GM21515 (cell line): ENCODE data around the gene MRPS6.

ENCODE experiments used
- ATAC-seq: cut with Tn5 transposase; IDR thresholded peaks from one replicate; pipeline ENCODE4 v1.9.1; 2021; ENCODE audit not compliant: unreplicated experiment

MRPS6 gene

DNA sequence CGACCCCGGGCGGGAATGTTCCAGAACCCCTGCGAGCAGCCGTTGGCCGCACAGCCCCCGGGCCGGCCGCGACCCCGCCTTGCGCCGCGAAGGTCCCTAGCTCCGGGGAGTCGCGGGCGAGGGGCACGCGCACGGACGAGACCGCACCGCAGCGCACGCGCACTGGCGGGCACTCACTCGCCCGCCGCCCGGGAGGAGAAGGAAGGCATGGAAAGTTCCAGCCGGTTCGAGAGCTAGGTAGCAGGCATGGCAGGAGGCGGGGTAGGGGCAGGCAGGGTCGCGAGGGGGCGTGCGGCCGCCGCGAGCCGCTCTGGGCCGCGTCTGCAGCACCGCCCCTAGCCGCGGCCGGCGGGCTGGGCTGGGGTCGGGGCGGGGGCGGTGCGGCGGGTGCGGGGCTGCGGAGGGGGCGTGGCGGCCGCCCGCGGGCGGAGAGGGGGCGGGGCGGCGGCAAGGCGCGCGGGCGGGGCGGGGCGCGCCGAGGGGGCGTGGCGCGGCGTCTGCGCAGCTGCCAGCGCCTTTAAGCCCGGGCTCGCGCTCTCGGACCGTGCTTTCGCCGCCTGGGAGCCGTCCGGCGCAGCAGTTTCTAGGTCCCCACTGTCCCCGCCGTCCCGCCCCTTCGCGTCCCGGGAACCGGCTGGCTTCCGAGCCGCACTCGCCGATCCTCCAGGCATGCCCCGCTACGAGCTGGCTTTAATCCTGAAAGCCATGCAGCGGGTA lies at the start of gene MRPS6, which contains the start of gene SLC5A3:
TSS of gene MRPS6 (plus strand) at position 547 of the 717 bp plus-strand sequence. CDS start at position 670, 123 bp downstream.
TSS of gene SLC5A3 (plus strand) at position 547 of the 717 bp plus-strand sequence. CDS start 21,621 bp downstream, outside the sequence.
- ATAC-seq, result peak; percentile 69

DNA sequence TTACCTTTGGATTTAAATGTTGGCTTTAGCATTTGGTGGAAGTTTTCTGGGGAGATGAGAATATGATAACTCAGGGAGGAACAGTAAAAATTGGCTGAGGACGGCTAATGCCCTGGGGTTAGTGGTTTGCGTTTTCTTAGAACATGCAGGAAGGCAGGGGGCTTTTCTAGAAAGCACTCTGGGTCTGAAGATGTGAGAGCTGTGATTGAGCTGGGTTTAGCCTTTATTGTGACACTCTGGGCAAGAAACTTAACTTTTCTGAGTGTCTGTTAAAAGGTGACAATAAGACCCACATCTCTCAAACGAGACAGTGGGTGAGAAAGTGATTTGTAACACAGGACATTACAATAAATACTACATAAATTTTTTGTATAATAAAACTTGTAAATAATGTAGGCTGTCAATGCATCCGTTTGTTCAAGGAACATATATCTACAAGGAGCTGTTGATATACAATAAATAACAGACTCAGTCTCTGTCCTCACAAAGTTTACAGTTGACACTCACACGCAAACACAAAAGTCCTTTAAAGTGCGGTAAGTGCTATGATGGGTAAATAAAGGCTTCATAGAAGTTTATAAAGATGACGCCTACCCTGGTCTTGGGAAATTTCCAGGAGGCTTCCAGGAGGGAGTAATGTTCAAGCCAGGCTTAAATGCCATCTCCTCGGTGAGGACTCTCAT lies 49.5 kb upstream of the MRPS6 start:
- no peak for ATAC-seq

DNA sequence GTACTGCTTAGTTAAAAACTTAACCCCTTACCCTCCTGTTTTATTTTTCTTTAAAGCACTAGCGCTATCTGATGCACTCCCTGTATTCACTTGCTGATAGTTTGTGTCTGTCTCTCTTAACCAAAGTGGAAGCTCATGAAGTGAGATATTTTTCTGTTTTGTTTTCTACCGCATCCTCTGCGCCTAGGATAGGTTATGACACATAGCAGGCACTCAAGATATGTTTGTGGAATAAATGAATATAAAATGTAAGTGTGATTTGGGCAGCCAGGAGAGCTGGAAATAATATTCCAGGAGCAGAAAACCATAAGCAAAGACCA lies 49.0 kb upstream of the MRPS6 start:
- no peak for ATAC-seq

DNA sequence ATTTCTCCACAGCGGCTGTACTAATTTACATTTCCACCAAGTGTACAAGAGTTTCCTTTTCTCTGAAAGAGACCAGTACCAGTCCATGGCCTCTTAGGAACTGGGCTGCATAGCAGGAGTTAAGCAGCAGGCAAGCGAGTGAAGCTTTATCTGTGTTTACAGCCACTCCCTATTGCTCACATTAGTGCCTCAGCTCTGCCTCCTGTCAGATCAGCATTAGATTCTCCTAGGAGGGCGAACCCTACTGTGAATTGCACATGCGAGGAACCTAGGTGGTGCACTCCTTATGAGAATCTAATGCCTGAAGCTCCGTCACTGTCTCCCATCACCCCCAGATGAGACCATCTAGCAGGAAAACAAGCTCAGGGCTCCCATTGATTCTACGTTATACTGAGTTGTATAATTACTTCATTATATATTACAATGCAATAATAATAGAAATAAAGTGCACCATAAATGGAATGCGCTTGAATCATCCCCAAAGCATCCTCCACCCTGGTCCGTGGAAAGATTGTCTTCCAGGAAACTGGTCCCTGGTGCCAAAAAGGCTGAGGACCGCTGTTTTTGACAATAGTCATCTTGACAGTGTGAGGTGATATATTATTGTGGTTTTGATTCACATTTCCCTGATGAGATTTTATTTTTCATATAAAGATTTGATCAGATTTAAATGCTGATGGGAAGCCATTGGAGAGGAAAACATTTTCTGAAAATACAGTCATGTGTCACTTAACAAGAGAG lies 45.5 kb upstream of the MRPS6 start:
- ATAC-seq, result no peak

DNA sequence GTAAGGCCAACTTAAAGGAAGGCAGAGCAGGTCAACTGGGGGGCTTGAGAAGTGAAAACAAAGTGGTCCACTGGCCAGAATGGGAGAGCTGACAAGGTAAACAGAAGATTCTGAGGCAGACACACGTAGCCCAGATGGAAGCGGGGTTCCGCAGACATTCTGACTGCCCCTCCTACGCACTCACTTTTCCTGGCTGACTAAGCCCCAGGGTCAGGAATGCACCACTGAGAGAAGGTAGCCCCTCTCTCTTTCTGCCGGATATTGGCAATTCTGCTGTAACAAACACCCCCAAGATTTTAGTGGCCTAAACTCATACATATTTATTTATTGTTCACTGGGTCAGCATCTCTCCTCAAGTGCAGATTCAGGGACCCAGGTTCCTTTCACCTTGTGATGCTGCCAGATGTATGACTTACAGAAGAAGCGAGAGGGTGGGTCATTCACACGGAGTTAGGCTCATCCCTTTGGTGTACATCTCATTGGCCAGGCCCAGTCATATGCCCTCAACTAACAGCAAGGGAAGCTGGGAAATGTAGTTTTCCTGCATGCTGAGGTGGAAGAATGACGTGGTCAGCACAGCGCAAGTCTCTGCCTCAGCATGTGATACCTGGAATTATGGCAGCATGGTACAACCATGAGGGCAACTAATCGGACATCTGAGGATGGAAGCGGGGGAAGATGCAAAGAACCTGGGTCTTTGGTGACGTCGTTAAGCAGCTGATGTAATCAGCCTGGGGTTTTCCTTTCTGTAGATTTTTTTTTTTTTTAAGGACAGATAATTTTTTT lies 43.4 kb upstream of the MRPS6 start:
- peak; percentile 85 for ATAC-seq

DNA sequence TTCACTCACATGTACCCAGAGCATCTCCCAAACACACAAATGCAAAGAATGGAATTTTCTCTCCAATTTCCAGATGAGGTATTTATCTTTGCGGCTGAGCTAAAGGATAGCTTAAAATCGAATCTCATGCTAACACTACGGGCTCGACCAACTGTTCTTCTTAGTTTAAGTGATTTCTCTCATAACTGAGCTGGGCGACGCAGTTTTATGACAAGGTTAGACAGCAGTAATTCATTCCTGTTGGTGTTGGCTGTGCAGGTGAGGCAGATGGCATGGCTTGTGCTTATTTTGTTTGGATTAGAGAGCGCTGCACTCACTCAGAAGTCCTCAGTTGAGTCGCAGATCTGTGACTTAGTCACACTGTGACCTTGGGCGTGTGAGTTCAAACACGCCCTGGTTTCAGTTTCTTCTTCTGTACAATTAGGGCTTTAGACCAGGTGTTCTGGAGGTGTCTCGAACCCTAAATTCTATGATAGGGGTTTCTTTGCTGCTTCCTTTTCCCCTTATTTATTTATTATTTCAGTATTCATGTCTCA lies 41.5 kb upstream of the MRPS6 start:
- no peak for ATAC-seq

DNA sequence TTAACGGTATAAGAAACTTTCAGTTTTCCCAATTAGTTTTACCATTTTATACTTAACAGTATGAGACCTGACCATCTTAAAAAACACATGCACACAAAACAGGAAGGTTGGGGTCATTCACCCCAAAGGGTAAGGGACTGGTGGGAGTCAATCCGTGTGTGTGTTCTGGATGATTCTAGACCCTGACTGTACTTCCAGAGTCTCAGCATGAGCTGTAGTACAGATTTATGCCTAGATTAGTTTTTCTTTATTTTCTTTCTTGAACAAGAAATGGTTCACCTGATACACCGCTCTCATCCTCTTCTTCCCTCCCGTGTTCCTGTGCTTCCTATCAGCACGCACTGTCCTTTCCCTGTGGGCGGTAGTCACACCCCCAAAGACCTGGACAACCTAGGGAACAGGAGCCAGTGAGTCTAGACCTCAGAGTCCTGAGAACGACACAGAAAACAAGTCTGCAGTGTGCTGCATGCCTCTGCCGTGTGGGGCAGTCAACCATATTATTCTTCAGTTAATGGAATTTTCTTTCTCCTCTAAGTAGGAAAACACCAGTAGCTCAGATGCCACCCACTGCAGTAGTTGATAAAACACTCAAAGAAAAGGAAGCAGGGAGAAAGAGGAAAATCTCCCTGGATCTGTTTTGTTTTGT lies 38.9 kb upstream of the MRPS6 start:
- ATAC-seq, result no peak

DNA sequence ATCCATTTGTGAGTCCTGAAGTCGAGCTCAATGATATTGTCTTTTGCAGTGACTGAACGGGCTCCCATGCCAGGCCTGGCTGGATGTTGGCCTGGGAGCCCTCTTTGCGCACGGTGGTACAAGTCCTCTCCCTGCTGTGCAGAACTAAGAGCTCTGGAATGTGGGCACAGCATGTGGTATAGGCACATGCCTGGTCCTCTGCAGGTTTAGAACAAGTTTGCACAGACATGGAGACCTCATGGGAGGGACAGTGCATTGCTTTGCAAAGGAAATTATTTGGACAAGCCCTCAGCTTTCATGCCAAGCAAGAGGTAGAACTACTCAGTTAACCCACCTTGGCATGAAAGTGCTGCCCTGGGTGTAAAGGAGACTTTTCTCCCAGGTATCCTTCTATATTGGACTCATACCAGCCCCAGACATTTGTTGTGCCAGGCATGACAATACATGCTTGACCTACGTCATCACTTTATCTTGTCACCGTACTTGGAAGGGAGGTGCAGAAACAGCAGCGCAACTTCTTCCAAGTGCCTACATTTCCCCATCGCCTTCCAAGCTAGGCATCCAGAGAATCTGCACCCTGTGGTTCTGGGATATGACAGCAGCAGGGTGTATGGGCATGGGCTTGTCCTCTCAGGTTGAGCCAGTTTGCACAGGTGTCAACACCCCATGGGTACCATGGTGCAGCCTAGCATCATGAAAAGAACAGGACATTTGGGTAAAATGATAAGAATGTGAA lies 37.6 kb upstream of the MRPS6 start:
- no peak for ATAC-seq

DNA sequence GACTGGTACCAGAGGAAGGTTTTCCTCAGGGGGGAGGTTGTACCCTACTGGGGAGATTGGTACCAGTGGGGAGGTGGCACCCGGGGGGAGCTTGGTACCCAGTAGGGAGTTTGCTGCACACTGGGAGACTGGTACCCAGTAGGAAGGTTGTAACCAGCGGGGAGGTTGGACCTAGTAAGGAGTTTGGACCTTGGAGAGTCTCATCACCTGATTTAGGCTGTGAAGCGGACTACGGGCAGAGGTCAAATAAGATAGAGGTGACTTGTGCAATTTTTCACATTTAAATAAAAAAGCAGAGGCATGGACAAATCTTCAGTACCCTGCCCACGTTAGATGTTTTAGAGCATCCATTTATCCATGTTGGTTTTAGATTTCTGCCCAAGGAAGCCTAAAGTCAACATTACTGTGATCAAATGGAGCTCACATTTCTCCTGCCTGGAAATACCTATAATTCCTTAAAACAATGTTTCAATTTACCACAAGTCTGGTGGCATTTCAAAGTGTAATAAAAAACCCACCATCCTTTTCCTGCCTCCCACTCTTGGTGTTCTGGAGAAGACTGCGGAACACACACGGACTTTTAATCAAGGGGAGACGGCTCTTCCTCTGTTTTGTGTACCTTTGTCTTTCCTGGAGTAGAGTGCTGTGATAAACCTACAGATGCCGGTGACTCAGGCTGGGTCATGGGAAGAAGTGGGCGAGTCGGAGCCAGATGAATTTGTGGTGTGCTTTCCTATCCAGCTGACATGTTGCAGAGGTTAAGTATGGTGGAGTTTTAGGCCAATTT lies 36.2 kb upstream of the MRPS6 start:
- ATAC-seq, result no peak

DNA sequence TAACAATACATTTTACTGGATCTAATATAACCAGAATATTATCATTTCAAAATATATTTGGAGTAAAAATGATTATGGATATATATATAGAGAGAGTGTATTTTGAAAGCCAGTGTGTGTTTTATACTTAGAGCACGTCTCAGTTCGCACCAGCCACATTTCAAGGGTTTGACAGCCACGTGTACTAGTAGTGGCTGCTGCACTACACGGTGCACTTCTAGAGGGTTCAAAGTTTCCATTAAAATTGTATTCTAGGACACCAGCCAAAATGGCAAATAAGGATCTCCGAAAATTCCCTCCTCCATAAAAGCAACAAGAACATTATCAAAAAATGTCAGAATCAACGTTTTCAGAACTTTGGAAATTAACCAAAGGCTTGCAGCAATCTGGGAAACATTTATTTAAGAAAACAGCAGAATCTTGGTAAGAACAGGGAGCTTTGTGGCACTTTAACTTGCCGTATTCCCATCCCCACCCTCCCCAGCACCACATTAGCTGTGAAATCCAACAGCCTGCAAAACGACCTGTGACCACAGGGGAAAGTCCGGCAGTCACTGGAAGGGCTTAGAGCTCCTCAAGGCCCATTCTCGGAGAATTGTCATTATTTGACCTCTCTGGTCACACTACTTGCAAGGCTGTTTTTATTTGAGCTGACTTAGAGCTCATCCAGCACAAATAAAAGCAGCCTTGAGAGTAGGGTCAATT lies 33.5 kb upstream of the MRPS6 start:
- no peak for ATAC-seq

DNA sequence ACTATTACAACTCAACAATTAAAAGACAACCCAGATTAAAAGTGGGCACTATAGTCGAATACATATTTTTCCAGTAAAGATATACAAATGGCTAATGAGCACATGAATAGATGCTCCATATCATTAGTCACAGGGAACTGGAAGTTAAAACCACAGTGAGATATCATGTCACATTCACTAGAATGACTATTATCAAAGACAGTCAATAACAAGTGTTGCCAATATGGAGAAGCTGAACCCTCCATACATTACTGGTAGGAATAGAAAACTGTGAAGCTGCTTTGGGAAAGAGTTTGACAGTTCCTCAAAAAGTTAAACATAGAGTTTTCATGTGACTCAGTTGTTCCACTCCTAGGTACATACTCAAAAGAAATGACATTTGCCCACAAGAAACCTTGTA lies 30.6 kb upstream of the MRPS6 start:
- ATAC-seq, result no peak

DNA sequence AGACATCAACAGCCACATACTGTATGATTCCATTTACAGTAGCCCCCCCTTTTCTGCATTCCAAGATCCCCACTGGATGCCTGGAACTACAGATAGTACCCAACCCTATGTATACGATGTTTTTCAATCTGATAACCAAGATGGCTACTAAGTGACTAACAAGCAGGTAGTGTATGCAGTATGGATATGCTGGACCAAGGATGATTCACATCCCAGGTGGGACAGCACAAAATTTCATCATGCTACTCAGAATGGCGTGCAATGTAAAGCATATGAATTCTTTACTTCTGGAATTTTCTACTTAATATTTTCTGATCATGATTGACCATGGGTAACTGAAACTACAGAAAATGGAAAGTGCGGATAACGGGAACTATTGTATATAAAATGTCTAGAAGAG lies 30.0 kb upstream of the MRPS6 start:
- ATAC-seq, result no peak

DNA sequence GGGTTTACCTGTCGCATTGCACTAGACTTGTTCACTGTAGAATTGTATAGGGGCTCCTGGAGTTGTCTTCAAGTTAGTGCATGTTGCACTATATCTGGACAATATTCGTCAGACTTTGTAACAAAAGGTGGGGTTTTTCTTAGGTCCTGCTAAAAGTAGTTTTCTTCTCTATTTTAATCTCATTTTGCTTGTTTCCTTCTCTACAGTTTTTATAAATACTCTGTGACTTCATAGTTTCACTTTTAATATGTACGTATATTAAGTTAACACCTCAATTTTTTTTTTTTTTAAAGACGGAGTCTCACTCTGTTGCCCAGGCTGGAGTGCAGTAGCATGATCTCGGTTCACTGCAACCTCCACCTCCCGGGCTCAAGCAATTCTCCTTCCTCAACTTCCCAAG lies 26.5 kb upstream of the MRPS6 start:
- ATAC-seq, result no peak

DNA sequence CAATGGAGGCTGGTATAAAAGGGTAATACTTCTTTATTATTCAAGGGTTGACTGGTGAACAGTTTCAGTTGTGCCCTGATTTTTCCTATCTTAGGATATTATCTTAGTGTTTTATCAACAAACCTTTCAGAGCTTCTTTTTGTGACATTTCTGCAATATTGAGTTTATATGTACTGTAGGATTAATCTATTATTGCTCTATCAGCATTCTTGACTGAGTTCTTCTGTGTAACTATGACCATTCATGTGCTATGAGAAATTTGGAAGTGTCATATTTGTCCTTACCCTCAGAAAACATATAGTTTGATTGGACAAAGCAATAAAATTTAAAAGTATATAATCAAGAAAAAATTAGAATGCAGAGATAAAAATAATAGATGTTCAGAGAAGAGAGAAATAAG lies 25.5 kb upstream of the MRPS6 start:
- no peak for ATAC-seq

DNA sequence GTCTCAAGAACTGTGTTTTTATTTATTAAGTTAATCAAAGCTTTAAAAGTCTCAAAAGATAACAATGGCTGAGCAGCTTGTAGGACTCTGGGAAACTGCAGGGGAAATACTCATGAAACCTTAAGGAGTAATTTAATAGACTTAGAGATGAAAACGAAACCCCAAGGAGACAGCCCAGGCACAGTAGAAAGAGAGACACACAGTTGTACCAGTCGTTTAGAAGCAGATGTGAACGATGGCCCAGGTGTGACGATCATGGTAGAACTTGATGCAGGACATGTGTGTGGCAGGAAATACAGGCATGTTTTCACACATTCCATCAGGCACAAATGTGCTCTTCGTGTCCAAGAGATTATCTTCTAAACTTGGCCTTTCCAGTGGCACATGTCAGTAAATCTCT lies 21.2 kb upstream of the MRPS6 start:
- no peak for ATAC-seq

DNA sequence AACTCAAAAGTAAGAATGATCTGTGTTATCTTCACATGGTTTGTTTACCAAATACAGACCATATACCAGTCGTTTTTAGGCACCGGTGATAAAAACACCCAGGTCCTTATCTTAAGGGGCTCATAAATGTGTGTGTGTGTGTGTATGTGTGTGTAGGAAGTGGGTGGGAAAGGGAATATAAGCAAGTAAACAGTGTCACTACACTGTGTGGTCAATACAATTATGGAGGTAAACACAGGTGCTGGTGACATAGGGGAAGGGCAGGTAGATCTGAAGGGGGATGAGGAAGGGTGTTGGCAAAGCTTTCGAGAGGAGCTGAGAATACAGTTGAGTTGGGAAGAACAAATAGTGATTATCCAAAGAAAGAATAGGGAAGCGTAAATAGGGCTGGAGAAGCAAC lies 19.1 kb upstream of the MRPS6 start:
- no peak for ATAC-seq

DNA sequence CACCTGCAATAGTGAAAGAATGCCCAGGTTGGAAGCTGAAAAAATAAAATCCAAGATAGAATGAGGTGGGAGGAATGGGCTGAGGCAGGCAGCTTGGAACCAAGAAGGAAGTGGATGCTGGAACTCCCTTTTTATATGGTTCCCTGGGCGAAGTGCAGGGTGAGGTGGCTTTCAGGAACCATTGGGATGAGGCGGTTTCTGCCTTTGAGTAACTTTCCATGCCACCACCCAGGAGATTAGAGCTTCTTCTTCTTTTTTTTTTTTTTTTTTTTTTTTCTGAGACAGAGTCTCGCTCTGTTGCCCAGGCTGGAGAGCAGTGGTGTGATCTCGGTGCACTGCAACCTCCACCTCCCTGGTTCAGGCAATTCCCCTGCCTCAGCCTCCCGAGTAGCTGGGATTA lies 17.8 kb upstream of the MRPS6 start:
- ATAC-seq, result no peak

DNA sequence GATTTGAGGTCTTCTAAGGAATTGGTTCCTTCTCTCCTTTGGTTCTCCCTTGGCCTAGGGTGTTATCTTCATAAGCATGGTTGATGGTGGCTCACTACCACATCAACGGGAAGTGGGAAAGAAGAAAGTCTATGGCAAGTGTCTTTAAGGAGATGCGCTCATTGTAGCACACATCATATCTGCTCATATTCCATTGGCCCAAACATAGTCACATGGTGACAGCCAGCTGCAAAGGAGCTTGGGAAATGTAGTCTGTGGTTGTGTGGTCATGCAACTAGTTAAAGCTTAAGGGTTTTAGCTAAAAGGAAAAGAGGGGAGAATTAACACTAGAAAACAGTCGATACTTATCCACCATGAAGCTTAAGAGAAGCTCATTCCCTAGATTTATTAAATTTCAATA lies 11.4 kb upstream of the MRPS6 start:
- no peak for ATAC-seq
